HEK293 (cell line): ENCODE measurements around the gene ZNF521.

Experiments
- CTCF ChIA-PET: fragments of 350-600 bp; formaldehyde crosslinking; extraction: SDS; loops from one replicate; lab custom pipeline; 2021; ENCODE audit warnings: antibody characterized with exemption; lab: Yijun Ruan, JAX
- POLR2A ChIA-PET: fragments of 300-600 bp; formaldehyde crosslinking; extraction: SDS; loops from one replicate; lab custom pipeline; 2020; ENCODE audit warnings: antibody characterized with exemption, inconsistent platforms; lab: Yijun Ruan, JAX
- H3K27ac ChIP-seq: fragments of 200-500 bp; sonication (Bioruptor generic); 2 replicates; pipeline ENCODE4 v1.5.1; 2014; ENCODE audit warnings: low read depth, low read length, control low read depth, inconsistent platforms; ENCODE audit errors: extremely low read depth
- H3K36me3 ChIP-seq, 2 experiments: fragments of 200-500 bp in 1 of 2; sonication (Bioruptor generic) in 1 of 2; 1 replicate in 1 of 2; 2 replicates in 1 of 2; pipeline ENCODE4 v1.5.1; 2014 to 2017; ENCODE audit warnings: inconsistent platforms in 2 of 2, low read length in 2 of 2; ENCODE audit not compliant: control insufficient read depth in 2 of 2, insufficient read depth in 1 of 2
- H3K4me1 ChIP-seq: fragments of 200-500 bp; sonication (Bioruptor generic); 2 replicates; pipeline ENCODE4 v1.5.1; 2014; ENCODE audit warnings: mild to moderate bottlenecking, low read length, inconsistent platforms; ENCODE audit not compliant: control insufficient read depth, insufficient read depth
- H3K4me3 ChIP-seq: 2 replicates; pipeline ENCODE4 v1.5.1; 2011; ENCODE audit warnings: low read depth, mild to moderate bottlenecking, control low read depth, low read length, moderate library complexity
- H3K9me3 ChIP-seq: fragments of 200-500 bp; sonication (Bioruptor generic); 2 replicates; pipeline ENCODE4 v1.5.1; 2014; ENCODE audit warnings: low read depth, low read length, inconsistent platforms; ENCODE audit not compliant: control insufficient read depth, insufficient read depth
- ATF2 ChIP-seq: fragments of 450-650 bp; formaldehyde crosslinking; IDR thresholded peaks from 2 replicates; pipeline ENCODE4 v1.5.1; 2016; ENCODE audit warnings: missing biosample characterization, missing genetic modification characterization, low read depth
- KLF7 ChIP-seq: fragments of 450-650 bp; formaldehyde crosslinking; IDR thresholded peaks from 2 replicates; pipeline ENCODE4 v1.5.1; 2016; ENCODE audit warnings: missing biosample characterization, missing genetic modification characterization, borderline replicate concordance
- MZF1 ChIP-seq: fragments of 450-650 bp; formaldehyde crosslinking; IDR thresholded peaks from 2 replicates; pipeline ENCODE4 v1.5.1; 2017; ENCODE audit warnings: missing biosample characterization, missing genetic modification characterization, borderline replicate concordance
- PRDM4 ChIP-seq: fragments of 450-650 bp; formaldehyde crosslinking; IDR thresholded peaks from 2 replicates; pipeline ENCODE4 v1.5.1; 2017; ENCODE audit warnings: missing biosample characterization, missing genetic modification characterization
- PRDM6 ChIP-seq: fragments of 450-650 bp; formaldehyde crosslinking; IDR thresholded peaks from 2 replicates; pipeline ENCODE4 v1.5.1; 2017; ENCODE audit warnings: missing biosample characterization, missing genetic modification characterization
- SP2 ChIP-seq: fragments of 450-650 bp; formaldehyde crosslinking; IDR thresholded peaks from 2 replicates; pipeline ENCODE4 v1.5.1; 2016; ENCODE audit warnings: missing biosample characterization, missing genetic modification characterization
- SP7 ChIP-seq: fragments of 450-650 bp; formaldehyde crosslinking; IDR thresholded peaks from 2 replicates; pipeline ENCODE4 v1.5.1; 2016; ENCODE audit warnings: missing biosample characterization, missing genetic modification characterization
- ZBTB49 ChIP-seq: fragments of 450-650 bp; formaldehyde crosslinking; IDR thresholded peaks from 2 replicates; pipeline ENCODE4 v1.5.1; 2016; ENCODE audit warnings: missing biosample characterization, missing genetic modification characterization, low read depth
- ZFP69B ChIP-seq: fragments of 450-650 bp; formaldehyde crosslinking; IDR thresholded peaks from 2 replicates; pipeline ENCODE4 v1.5.1; 2016; ENCODE audit warnings: missing biosample characterization, missing genetic modification characterization
- ZNF121 ChIP-seq: fragments of 450-650 bp; formaldehyde crosslinking; IDR thresholded peaks from 2 replicates; pipeline ENCODE4 v1.5.1; 2016; ENCODE audit warnings: missing biosample characterization, missing genetic modification characterization
- ZNF211 ChIP-seq: fragments of 450-650 bp; formaldehyde crosslinking; IDR thresholded peaks from 2 replicates; pipeline ENCODE4 v1.5.1; 2016; ENCODE audit warnings: low read depth, missing biosample characterization, missing genetic modification characterization
- ZNF214 ChIP-seq: fragments of 450-650 bp; formaldehyde crosslinking; IDR thresholded peaks from 2 replicates; pipeline ENCODE4 v1.5.1; 2017; ENCODE audit warnings: missing biosample characterization, mild to moderate bottlenecking, missing genetic modification characterization, borderline replicate concordance
- ZNF341 ChIP-seq: fragments of 450-650 bp; formaldehyde crosslinking; IDR thresholded peaks from 2 replicates; pipeline ENCODE4; 2016; ENCODE audit warnings: low read depth, missing biosample characterization, missing genetic modification characterization
- ZNF549 ChIP-seq: fragments of 450-650 bp; IDR thresholded peaks from 2 replicates; pipeline ENCODE4 v1.5.1; 2018; ENCODE audit warnings: missing biosample characterization, missing genetic modification characterization, mild to moderate bottlenecking, inconsistent platforms, moderate library complexity
- ZNF600 ChIP-seq: fragments of 450-650 bp; formaldehyde crosslinking; IDR thresholded peaks from 2 replicates; pipeline ENCODE4 v1.5.1; 2016; ENCODE audit warnings: missing biosample characterization, missing genetic modification characterization
- ZNF701 ChIP-seq: fragments of 450-650 bp; formaldehyde crosslinking; IDR thresholded peaks from 2 replicates; pipeline ENCODE4 v1.5.1; 2016; ENCODE audit warnings: missing biosample characterization, missing genetic modification characterization
- ZNF776 ChIP-seq: fragments of 450-650 bp; formaldehyde crosslinking; IDR thresholded peaks from 2 replicates; pipeline ENCODE4 v1.5.0; 2017; ENCODE audit warnings: missing biosample characterization, missing genetic modification characterization, borderline replicate concordance

The ZNF521 gene

GRCh38 chr18:25345081-25345866 lies 6.7 kb downstream of the ZNF521 start:
- Histone ChIP-seq H3K36me3 (no peaks in the 10 kb centered on the region), H3K4me1 (peaks cover 26% of the 10 kb centered on the region), H3K9me3 (no peaks in the 10 kb centered on the region), H3K27ac (no peak overlapping the region), H3K4me3 (no peak overlapping the region)
- ChIA-PET CTCF (interaction anchor here (1.0 kb wide), 1 partner anchor 35 kb away, joined by 9 read pairs; no protein-coding TSS in a partner anchor), POLR2A (no interaction called here)
- TF ChIP-seq SP7 (tag by site-specific recombination) (peak; percentile 36; the same call in 1 of the 2 replicates), ZNF121 (tag by site-specific recombination) (no peak), ZNF600 (tag by site-specific recombination) (peak; percentile 63; the same call in 1 of the 2 replicates), PRDM6 (tag by site-specific recombination) (peak; percentile 37; the same call in 1 of the 2 replicates), KLF7 (tag by site-specific recombination) (no peak), PRDM4 (tag by site-specific recombination) (peak; percentile 87)

- Histone ChIP-seq H3K9me3 (no peaks in the 10 kb centered on the region), H3K36me3 (no peaks in the 10 kb centered on the region), H3K27ac (no peak overlapping the region), H3K4me1 (peaks cover 21% of the 10 kb centered on the region)
- CTCF ChIA-PET = interaction anchor here (0.6 kb wide), 1 partner anchor 798 kb away, joined by 3 read pairs; no protein-coding TSS in a partner anchor
- TF ChIP-seq MZF1 (tag by site-specific recombination) (no peak), SP7 (tag by site-specific recombination) (no peak), ATF2 (tag by site-specific recombination) (no peak), SP2 (tag by site-specific recombination) (no peak), ZNF776 (tag by site-specific recombination) (no peak), ZNF211 (no peak), ZNF549 (no peak), ZNF341 (tag by site-specific recombination) (no peak), ZBTB49 (tag by site-specific recombination) (no peak), ZFP69B (no peak), ZNF701 (tag by site-specific recombination) (no peak), ZNF214 (tag by site-specific recombination) (no peak)
- TF ChIP-seq, all 188 proteins: peak for 0
- no peak overlapping the region for H3K4me3 ChIP-seq
- POLR2A ChIA-PET = no interaction called here
Observed at GRCh38 chr18:25341831-25342230, 10.1 kb downstream of the ZNF521 start.
